WI38 (cell line): ENCODE data around the gene GPX1.

Experiments used
- H3K4me3 ChIP-seq: 2 replicates; pipeline ENCODE4 v1.5.1; 2011; ENCODE audit warnings: low read depth, mild to moderate bottlenecking, control low read depth, low read length
- CTCF ChIP-seq: IDR thresholded peaks from 2 replicates; pipeline ENCODE4 v1.5.1; 2012; ENCODE audit warnings: low read depth, mild to moderate bottlenecking, control low read depth, low read length

The GPX1 gene

GRCh38 chr3:49327485-49327884 is 30.7 kb downstream of the GPX1 start:
- H3K4me3 ChIP-seq: no peak overlapping the region
- TF ChIP-seq CTCF: no peak

GRCh38 chr3:49324768-49325167 is 33.4 kb downstream of the GPX1 start:
- no peak overlapping the region for H3K4me3 ChIP-seq
- no peak for TF ChIP-seq CTCF

- no peak overlapping the region for H3K4me3 ChIP-seq
- TF ChIP-seq CTCF: no peak
Observed at GRCh38 chr3:49316696-49317457, 41.3 kb downstream of the GPX1 start.

GRCh38 chr3:49313896-49314688 is 44.1 kb downstream of the GPX1 start:
- TF ChIP-seq CTCF: no peak
- no peak overlapping the region for H3K4me3 ChIP-seq

GRCh38 chr3:49311283-49311682 is 46.9 kb downstream of the GPX1 start:
- TF ChIP-seq CTCF: no peak
- no peak overlapping the region for H3K4me3 ChIP-seq

- no peak overlapping the region for H3K4me3 ChIP-seq
Observed at GRCh38 chr3:49310677-49311076, 47.5 kb downstream of the GPX1 start.

More at GRCh38 chr3:49310677-49311076, 47.5 kb downstream of the GPX1 start:
- no peak for TF ChIP-seq CTCF
